Calu3 (cell line): ENCODE measurements around the gene ADAMTS10. TPM values are rescaled to one million over a fixed set of nuclear protein-coding genes. Genes with fewer than 3 reads are reported as not detected.
"Not testable (repeated sequence)": the region's sequence is repeated elsewhere in the genome, so short reads cannot be mapped to it uniquely, and the experiment has no call there.

ENCODE experiments used
- BruUV-seq: library from RNA; stranded (reverse); fragments of 400-500 nt; replicated peaks from 2 replicates; lab custom pipeline; 2021; lab: Mats Ljungman, UMichigan
- CTCF ChIA-PET: fragments of 300-600 bp; sonication (Branson Sonifier 250); formaldehyde crosslinking; loops from one replicate; lab custom pipeline; 2022; ENCODE audit warnings: antibody characterized with exemption; lab: Charles Lee
- DNase-seq: peaks from one replicate; pipeline ENCODE4 v3.0.0; 2022
- H3K27ac Mint-ChIP-seq: one replicate; pipeline ENCODE4 v1.8.0; 2022; ENCODE audit warnings: mixed read lengths; ENCODE audit not compliant: unreplicated experiment
- H3K27me3 Mint-ChIP-seq: one replicate; pipeline ENCODE4 v1.8.0; 2022; ENCODE audit warnings: mixed read lengths; ENCODE audit not compliant: unreplicated experiment
- H3K36me3 Mint-ChIP-seq: one replicate; pipeline ENCODE4 v1.8.0; 2022; ENCODE audit warnings: mild to moderate bottlenecking, moderate library complexity, mixed read lengths; ENCODE audit not compliant: insufficient read depth, unreplicated experiment
- H3K4me1 Mint-ChIP-seq: one replicate; pipeline ENCODE4 v1.8.0; 2022; ENCODE audit warnings: mild to moderate bottlenecking, low read depth, mixed read lengths; ENCODE audit not compliant: unreplicated experiment
- H3K4me3 Mint-ChIP-seq: one replicate; pipeline ENCODE4 v1.8.0; 2022; ENCODE audit warnings: mild to moderate bottlenecking, low read depth, moderate library complexity, mixed read lengths; ENCODE audit not compliant: unreplicated experiment
- H3K9me3 Mint-ChIP-seq: one replicate; pipeline ENCODE4 v1.8.0; 2022; ENCODE audit warnings: low read depth, mixed read lengths; ENCODE audit not compliant: unreplicated experiment
- intact Hi-C: fragments of 100-400 bp; cut with micrococcal nuclease; formaldehyde crosslinking; loops from one replicate; pipeline ENCODE4 v1.10.0; 2022; ENCODE audit not compliant: unreplicated experiment
- total RNA-seq: library from RNA; stranded (reverse); gene quantifications from 2 replicates; pipeline ENCODE4 v1.2.3, GENCODE V29; 2022
- TF ChIP-seq, protein P1 (sequence below): fragments of 200-600 bp; IDR thresholded peaks from one replicate; pipeline ENCODE4 v1.8.0; 2022; ENCODE audit warnings: antibody characterized with exemption; ENCODE audit not compliant: unreplicated experiment

Gene ADAMTS10
- total RNA-seq, 1 experiment from 2014 or later: not detected

DNA sequence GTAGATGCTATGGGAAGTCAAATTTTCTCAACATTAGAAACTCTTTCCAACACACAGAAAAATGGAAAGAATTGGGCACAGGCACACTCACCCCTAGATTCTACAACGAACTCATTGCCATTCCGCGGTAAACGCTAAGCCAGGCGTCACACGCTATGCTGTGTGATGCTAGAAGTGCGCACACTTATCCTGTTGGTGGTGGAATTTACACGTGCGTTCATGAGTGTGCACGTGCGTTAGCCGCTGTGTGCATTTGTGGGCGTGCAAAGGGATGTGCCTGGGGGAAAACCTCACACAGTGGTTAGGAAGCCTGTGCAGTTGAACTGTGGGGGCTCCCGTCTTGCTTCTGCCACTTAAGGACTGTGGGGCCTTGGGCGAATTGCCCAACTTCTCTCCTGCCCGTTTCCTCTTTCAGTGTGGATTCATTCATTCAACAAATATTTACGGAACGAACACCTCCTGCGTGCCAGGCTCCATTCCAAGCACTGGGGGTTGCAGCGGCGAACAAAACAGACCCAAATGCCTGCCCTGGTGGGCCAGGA lies 27.6 kb upstream of the ADAMTS10 start:
- CTCF ChIA-PET: no interaction called here
- intact Hi-C loops: no loop called here

DNA sequence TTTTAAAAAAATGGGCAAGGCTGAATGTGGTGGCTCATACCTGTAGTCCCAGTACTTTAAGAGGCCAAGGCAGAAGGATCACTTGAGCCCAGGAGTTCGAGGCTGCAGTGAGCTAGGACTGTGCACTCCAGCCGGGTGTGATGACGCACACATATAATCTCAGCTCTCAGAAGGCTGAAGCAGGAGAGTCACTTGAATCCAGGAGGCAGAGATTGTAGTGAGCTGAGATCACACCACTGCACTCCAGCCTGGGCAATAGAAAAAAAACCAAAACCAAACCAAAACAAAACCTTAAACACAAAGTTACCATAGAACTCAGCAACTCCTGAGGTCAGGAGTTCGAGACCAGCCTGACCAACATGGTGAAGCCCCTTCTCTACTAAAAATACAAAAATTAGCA lies 26.6 kb upstream of the ADAMTS10 start:
- H3K27me3 Mint-ChIP-seq, intact Hi-C loops, H3K4me3 Mint-ChIP-seq, H3K36me3 Mint-ChIP-seq, BruUV-seq, H3K27ac Mint-ChIP-seq, H3K9me3 Mint-ChIP-seq, DNase-seq, CTCF ChIA-PET: not testable (repeated sequence)
- H3K4me1 Mint-ChIP-seq: peaks cover 20% of the 10 kb centered on the region

More for the DNA sequence above, 27.6 kb upstream of the ADAMTS10 start:
- Mint-ChIP-seq H3K27ac (no peak overlapping the region), H3K27me3 (peaks cover under 1% of the 10 kb centered on the region), H3K4me3 (peak overlapping the region; percentile 24), H3K36me3 (peaks cover 5% of the 10 kb centered on the region), H3K9me3 (no peaks in the 10 kb centered on the region), H3K4me1 (peaks cover 20% of the 10 kb centered on the region)
- BruUV-seq: no TSS peak
- TF ChIP-seq, protein P1, sequence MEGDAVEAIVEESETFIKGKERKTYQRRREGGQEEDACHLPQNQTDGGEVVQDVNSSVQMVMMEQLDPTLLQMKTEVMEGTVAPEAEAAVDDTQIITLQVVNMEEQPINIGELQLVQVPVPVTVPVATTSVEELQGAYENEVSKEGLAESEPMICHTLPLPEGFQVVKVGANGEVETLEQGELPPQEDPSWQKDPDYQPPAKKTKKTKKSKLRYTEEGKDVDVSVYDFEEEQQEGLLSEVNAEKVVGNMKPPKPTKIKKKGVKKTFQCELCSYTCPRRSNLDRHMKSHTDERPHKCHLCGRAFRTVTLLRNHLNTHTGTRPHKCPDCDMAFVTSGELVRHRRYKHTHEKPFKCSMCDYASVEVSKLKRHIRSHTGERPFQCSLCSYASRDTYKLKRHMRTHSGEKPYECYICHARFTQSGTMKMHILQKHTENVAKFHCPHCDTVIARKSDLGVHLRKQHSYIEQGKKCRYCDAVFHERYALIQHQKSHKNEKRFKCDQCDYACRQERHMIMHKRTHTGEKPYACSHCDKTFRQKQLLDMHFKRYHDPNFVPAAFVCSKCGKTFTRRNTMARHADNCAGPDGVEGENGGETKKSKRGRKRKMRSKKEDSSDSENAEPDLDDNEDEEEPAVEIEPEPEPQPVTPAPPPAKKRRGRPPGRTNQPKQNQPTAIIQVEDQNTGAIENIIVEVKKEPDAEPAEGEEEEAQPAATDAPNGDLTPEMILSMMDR: no peak
- peak; percentile 36 for DNase-seq

DNA sequence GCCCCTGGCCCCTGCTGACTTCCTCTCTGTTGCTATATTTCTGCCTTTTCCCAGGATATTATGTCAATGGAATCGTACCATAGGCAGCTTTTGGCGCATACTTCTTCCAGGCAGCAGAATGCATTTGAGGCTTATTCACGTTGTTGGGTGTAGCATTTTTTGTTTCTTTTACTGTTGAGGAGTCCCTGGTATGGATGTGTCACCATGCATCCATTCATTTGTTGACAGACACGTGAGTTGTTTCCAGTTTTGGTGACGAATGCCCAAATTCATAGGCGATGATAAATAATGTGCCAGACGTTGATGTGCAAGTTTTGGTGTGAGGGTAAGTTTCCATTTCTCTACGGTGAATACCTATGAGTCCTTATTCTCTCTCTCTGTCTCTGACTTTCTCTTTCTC lies 24.9 kb upstream of the ADAMTS10 start:
- CTCF ChIA-PET: no interaction called here
- Mint-ChIP-seq H3K4me1 (peaks cover 17% of the 10 kb centered on the region), H3K36me3 (peaks cover 5% of the 10 kb centered on the region), H3K27ac (no peak overlapping the region), H3K27me3 (no peaks in the 10 kb centered on the region), H3K4me3 (no peak overlapping the region), H3K9me3 (no peaks in the 10 kb centered on the region)
- BruUV-seq: no TSS peak
- intact Hi-C loops: no loop called here
- DNase-seq: no peak
- TF ChIP-seq, protein P1: no peak

DNA sequence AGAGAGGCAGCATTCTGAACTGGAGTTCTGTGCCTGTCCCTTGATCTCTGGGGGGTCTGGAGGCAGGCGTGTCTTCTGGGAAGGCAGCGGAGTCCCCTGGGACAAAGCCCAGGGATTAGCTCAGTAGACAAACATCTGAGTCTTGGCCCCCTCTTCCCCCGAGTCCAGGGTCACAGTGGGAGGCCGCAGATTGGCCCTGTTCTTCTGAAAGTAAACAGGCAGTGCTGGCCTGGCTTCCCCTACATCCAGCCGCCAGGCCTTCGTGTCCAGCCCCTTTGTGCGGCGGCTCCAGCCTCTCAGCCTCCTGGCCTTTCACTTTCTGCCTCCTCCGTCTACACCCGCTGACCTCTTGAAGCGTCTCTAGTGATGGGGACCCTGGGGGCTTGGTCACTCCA lies 20.9 kb upstream of the ADAMTS10 start:
- DNase-seq: no peak
- Mint-ChIP-seq H3K36me3 (no peaks in the 10 kb centered on the region), H3K4me3 (no peak overlapping the region), H3K27me3 (no peaks in the 10 kb centered on the region), H3K4me1 (no peaks in the 10 kb centered on the region), H3K27ac (no peak overlapping the region), H3K9me3 (no peaks in the 10 kb centered on the region)
- no TSS peak for BruUV-seq
- TF ChIP-seq, protein P1: no peak
- CTCF ChIA-PET: no interaction called here
- intact Hi-C loops: no loop called here

DNA sequence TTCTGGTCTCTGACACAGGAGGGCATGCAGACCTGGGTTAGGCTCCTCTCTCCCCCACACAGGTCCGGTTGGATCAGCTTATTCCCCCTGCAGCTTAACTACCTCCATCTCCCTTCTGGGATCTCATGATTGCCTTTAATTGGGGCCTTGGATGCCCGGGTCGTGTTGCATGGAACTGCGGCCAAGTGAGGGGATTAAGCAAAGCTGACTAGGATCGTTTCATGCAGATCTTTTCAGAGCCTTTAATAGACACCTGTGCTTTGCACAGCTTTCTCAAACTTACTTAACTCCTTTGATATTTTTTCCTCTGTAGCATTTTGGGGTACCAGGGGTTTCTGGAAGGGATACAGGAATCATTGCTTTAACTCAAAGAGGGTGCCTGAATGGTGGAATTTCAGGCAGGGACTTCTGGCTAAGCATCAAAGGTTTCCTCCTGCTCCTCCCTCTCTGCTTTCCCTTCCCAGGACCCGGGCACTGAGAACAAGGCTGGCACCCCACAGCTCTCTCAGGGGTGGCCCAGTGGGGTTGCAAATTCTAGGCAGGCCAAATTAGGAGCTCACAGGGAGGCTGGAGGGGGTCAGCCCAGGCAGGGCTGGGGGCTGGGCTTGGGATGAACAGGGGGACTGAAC lies 20.4 kb upstream of the ADAMTS10 start:
- Mint-ChIP-seq H3K36me3 (no peaks in the 10 kb centered on the region), H3K9me3 (no peaks in the 10 kb centered on the region), H3K4me1 (no peaks in the 10 kb centered on the region), H3K4me3 (no peak overlapping the region), H3K27me3 (no peaks in the 10 kb centered on the region), H3K27ac (no peak overlapping the region)
- CTCF ChIA-PET: no interaction called here
- DNase-seq: no peak
- BruUV-seq: no TSS peak
- TF ChIP-seq, protein P1: no peak
- intact Hi-C loops: no loop called here
